Gastrocnemius medialis (tissue), 4 donors: ENCODE measurements around the gene CD300H.

ENCODE experiments used
- POLR2A ChIP-seq, 2 donors: fragments of 450-650 bp; IDR thresholded peaks; one replicate each; pipeline ENCODE4 v1.6.1; 2017; ENCODE audit warnings: antibody characterized with exemption in 2 of 2, mild to moderate bottlenecking in 2 of 2, moderate library complexity in 2 of 2
- TF ChIP-seq, protein P1 (sequence below), 5 experiments: fragments of 450-650 bp in 3 of 5; fragments of 200-600 bp in 2 of 5; sonication (generic) in 2 of 5; IDR thresholded peaks in 4 of 5; conservative IDR thresholded peaks in 1 of 5; 1 replicate in 4 of 5; 2 replicates in 1 of 5; pipeline ENCODE4 v1.5.1; 2016 to 2019; ENCODE audit warnings: antibody characterized with exemption in 5 of 5, mild to moderate bottlenecking in 3 of 5, moderate library complexity in 3 of 5

DNA sequence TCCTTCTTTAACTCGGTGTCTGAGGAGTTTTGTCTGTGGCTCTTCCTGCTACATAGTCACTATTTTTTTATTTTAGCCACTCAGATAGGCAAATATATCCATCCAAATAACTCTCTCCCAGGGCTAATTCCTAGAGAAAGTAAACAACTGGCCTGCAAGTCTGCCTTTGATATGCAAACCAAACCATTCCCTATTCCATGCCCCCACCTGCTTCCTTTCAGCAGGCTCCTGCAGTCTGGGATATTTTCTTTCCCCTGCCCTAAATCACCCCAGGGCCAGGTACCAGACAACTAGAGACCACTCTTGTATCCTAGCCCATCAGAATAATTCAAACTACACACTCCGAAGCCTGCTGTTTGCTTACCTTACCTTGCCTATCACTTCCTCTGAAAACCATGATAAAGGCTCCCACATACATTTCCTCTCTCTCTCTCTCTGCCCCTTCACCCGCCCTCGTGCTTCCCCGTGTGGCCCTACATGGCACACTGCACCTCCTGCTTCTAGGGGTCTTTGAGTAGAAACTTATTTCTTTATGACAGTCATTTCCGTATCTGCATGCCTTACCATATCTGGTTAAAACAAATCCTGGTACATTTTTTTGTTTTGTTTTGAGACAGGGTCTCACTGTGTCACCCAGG is 8.3 kb downstream of the CD300H start:
- TF ChIP-seq, protein P1, sequence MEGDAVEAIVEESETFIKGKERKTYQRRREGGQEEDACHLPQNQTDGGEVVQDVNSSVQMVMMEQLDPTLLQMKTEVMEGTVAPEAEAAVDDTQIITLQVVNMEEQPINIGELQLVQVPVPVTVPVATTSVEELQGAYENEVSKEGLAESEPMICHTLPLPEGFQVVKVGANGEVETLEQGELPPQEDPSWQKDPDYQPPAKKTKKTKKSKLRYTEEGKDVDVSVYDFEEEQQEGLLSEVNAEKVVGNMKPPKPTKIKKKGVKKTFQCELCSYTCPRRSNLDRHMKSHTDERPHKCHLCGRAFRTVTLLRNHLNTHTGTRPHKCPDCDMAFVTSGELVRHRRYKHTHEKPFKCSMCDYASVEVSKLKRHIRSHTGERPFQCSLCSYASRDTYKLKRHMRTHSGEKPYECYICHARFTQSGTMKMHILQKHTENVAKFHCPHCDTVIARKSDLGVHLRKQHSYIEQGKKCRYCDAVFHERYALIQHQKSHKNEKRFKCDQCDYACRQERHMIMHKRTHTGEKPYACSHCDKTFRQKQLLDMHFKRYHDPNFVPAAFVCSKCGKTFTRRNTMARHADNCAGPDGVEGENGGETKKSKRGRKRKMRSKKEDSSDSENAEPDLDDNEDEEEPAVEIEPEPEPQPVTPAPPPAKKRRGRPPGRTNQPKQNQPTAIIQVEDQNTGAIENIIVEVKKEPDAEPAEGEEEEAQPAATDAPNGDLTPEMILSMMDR (IDR thresholded peaks at IDR 0.05 in 4 of 5, conservative IDR thresholded peaks at IDR 0.05 in 1 of 5) = no peak
- no peak for TF ChIP-seq POLR2A (IDR thresholded peaks at IDR 0.05)
